Upper lobe of left lung (tissue), 4 donors: Measurements from ENCODE around the gene SPEN.

ENCODE experiments used
- EP300 ChIP-seq, 4 donors: sonication (generic); formaldehyde crosslinking; IDR thresholded peaks; one replicate each; pipeline ENCODE4 v1.5.1; 2017; ENCODE audit warnings: antibody characterized with exemption in 4 of 4, control low read depth in 2 of 4
- POLR2A ChIP-seq, 4 donors: fragments of 450-650 bp; IDR thresholded peaks; one replicate each; pipeline ENCODE4 v1.5.1; 2016 to 2017; ENCODE audit warnings: antibody characterized with exemption in 4 of 4, mild to moderate bottlenecking in 2 of 4
- POLR2AphosphoS5 ChIP-seq, 2 donors: sonication (generic); formaldehyde crosslinking; IDR thresholded peaks; one replicate each; pipeline ENCODE4 v1.5.1; 2017; ENCODE audit warnings: antibody characterized with exemption in 2 of 2
- TF ChIP-seq, protein P1 (sequence below), 6 experiments: fragments of 450-650 bp in 4 of 6; fragments of 200-600 bp in 2 of 6; sonication (generic) in 2 of 6; IDR thresholded peaks; one replicate each; pipeline ENCODE4 v1.5.1; 2016 to 2019; ENCODE audit warnings: antibody characterized with exemption in 6 of 6

DNA sequence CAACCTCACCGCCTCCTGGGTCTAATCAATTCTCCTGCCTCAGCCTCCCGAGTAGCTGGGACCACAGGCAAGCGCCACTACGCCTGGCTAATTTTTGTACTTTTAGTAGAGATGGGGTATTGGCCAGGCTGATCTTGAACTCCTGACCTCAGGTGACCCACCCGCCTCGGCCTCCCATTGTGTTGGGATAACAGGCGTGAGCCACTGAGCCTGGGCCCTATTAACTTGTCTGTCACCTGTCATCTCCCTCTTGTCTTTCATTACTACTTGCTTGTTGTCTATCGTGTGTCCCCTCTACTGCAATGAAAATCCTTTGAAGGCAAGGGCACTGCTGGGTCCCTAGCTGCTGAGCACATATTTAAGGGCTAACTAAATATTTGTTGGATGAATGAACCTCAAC, 43.4 kb upstream of the SPEN start:
- no peak for TF ChIP-seq POLR2A (IDR thresholded peaks at IDR 0.05)
- TF ChIP-seq, protein P1, sequence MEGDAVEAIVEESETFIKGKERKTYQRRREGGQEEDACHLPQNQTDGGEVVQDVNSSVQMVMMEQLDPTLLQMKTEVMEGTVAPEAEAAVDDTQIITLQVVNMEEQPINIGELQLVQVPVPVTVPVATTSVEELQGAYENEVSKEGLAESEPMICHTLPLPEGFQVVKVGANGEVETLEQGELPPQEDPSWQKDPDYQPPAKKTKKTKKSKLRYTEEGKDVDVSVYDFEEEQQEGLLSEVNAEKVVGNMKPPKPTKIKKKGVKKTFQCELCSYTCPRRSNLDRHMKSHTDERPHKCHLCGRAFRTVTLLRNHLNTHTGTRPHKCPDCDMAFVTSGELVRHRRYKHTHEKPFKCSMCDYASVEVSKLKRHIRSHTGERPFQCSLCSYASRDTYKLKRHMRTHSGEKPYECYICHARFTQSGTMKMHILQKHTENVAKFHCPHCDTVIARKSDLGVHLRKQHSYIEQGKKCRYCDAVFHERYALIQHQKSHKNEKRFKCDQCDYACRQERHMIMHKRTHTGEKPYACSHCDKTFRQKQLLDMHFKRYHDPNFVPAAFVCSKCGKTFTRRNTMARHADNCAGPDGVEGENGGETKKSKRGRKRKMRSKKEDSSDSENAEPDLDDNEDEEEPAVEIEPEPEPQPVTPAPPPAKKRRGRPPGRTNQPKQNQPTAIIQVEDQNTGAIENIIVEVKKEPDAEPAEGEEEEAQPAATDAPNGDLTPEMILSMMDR (IDR thresholded peaks at IDR 0.05), result no peak
- TF ChIP-seq POLR2AphosphoS5 (IDR thresholded peaks at IDR 0.05), result no peak
- TF ChIP-seq EP300 (IDR thresholded peaks at IDR 0.05), result no peak
